GM23338 (cell line): ENCODE measurements around the gene STON2. TPM values are rescaled to one million over a fixed set of nuclear protein-coding genes. Genes with fewer than 3 reads are reported as not detected.

Experiments
- ATAC-seq: fragments of 200-7000 bp; cut with Tn5 transposase; 3 replicates; pipeline ENCODE4 v1.9.1; 2020
- DNase-seq: peaks from one replicate; pipeline ENCODE4 v3.0.0-alpha.2; 2015; ENCODE audit warnings: low spot score
- H2AFZ ChIP-seq: fragments of 200-600 bp; sonication (generic); 2 replicates; pipeline ENCODE4 v1.8.0; 2016; ENCODE audit warnings: antibody characterized with exemption, mild to moderate bottlenecking, moderate library complexity
- H3F3A ChIP-seq: fragments of 200-600 bp; sonication (generic); replicated peaks from 2 replicates; pipeline ENCODE4 v1.8.0; 2017; ENCODE audit warnings: antibody characterized with exemption, mixed run types, low read depth
- H3K27ac ChIP-seq: fragments of 200-600 bp; sonication (generic); 2 replicates; pipeline ENCODE4 v1.6.1; 2016; ENCODE audit warnings: low read depth
- H3K27me3 ChIP-seq: fragments of 200-600 bp; sonication (generic); 2 replicates; pipeline ENCODE4 v1.8.0; 2016; ENCODE audit warnings: mild to moderate bottlenecking, mixed run types, moderate library complexity; ENCODE audit not compliant: insufficient read depth
- H3K36me3 ChIP-seq: fragments of 200-600 bp; sonication (generic); 2 replicates; pipeline ENCODE4 v1.8.0; 2016; ENCODE audit warnings: mild to moderate bottlenecking; ENCODE audit not compliant: insufficient read depth
- H3K4me1 ChIP-seq: fragments of 200-600 bp; sonication (generic); 2 replicates; pipeline ENCODE4 v1.8.0; 2016; ENCODE audit warnings: mild to moderate bottlenecking, moderate library complexity; ENCODE audit not compliant: insufficient read depth
- H3K4me2 ChIP-seq: fragments of 200-600 bp; sonication (generic); 2 replicates; pipeline ENCODE4 v1.7.1; 2017; ENCODE audit warnings: mixed run types
- H3K4me3 ChIP-seq: fragments of 200-600 bp; sonication (generic); 2 replicates; pipeline ENCODE4 v1.6.1; 2016; ENCODE audit warnings: mixed run types
- H3K79me2 ChIP-seq: fragments of 200-600 bp; sonication (generic); replicated peaks from 2 replicates; pipeline ENCODE4 v1.8.0; 2017; ENCODE audit warnings: mild to moderate bottlenecking; ENCODE audit not compliant: insufficient read depth
- H3K9me2 ChIP-seq: fragments of 200-600 bp; sonication (generic); 2 replicates; pipeline ENCODE4 v1.8.0; 2017; ENCODE audit not compliant: insufficient read depth
- H4K20me1 ChIP-seq: fragments of 200-600 bp; sonication (generic); replicated peaks from 2 replicates; pipeline ENCODE4 v1.8.0; 2017; ENCODE audit warnings: mild to moderate bottlenecking; ENCODE audit not compliant: insufficient read depth
- H3K27ac Mint-ChIP-seq: 2 replicates; pipeline ENCODE4 v1.8.0; 2020; ENCODE audit warnings: inconsistent platforms, mild to moderate bottlenecking, moderate library complexity, mixed read lengths
- H3K27me3 Mint-ChIP-seq: 3 replicates; pipeline ENCODE4 v1.8.0; 2022; ENCODE audit warnings: low read depth, mild to moderate bottlenecking, moderate library complexity, mixed read lengths, inconsistent platforms; ENCODE audit not compliant: insufficient read depth, poor library complexity
- H3K36me3 Mint-ChIP-seq: 3 replicates; pipeline ENCODE4 v1.8.0; 2021; ENCODE audit warnings: low read depth, mild to moderate bottlenecking, inconsistent platforms, moderate library complexity, mixed read lengths
- H3K4me1 Mint-ChIP-seq: 3 replicates; pipeline ENCODE4 v1.8.0; 2020; ENCODE audit warnings: mild to moderate bottlenecking, inconsistent platforms, mixed read lengths
- H3K4me3 Mint-ChIP-seq: 3 replicates; pipeline ENCODE4 v1.8.0; 2021; ENCODE audit warnings: moderate library complexity, mild to moderate bottlenecking, inconsistent platforms, mixed read lengths
- H3K9me3 Mint-ChIP-seq: 3 replicates; pipeline ENCODE4 v1.8.0; 2020; ENCODE audit warnings: moderate library complexity, mild to moderate bottlenecking, inconsistent platforms, mixed read lengths
- CREB1 ChIP-seq: fragments of 250-450 bp; sonication (Bioruptor Pico); IDR thresholded peaks from 2 replicates; pipeline ENCODE4 v1.5.0; 2020; ENCODE audit warnings: low read depth, mild to moderate bottlenecking, moderate library complexity
- CTCF ChIP-seq, 2 experiments: fragments of 200-600 bp in 1 of 2; sonication (generic) in 1 of 2; conservative IDR thresholded peaks; 2 replicates each; pipeline versions ENCODE4 v1.5.1 to v1.6.1; 2016 to 2017; ENCODE audit warnings: antibody characterized with exemption in 2 of 2, low read depth in 2 of 2, mild to moderate bottlenecking in 2 of 2, moderate library complexity in 1 of 2
- ETS1 ChIP-seq: IDR thresholded peaks from 2 replicates; pipeline ENCODE4 v1.6.1; 2016; ENCODE audit warnings: antibody characterized with exemption
- EZH2 ChIP-seq: fragments of 200-600 bp; sonication (generic); IDR thresholded peaks from one replicate; pipeline ENCODE4 v1.8.0; 2017; ENCODE audit warnings: antibody characterized with exemption, mild to moderate bottlenecking, low read depth; ENCODE audit not compliant: unreplicated experiment
- EZH2phosphoT487 ChIP-seq: fragments of 200-600 bp; sonication (generic); IDR thresholded peaks from one replicate; pipeline ENCODE4 v1.8.1; 2018; ENCODE audit warnings: antibody characterized with exemption; ENCODE audit not compliant: unreplicated experiment
- JUNB ChIP-seq: IDR thresholded peaks from one replicate; pipeline ENCODE4 v1.6.1; 2016; ENCODE audit warnings: antibody characterized with exemption; ENCODE audit not compliant: unreplicated experiment
- NANOG ChIP-seq: IDR thresholded peaks from 2 replicates; pipeline ENCODE4 v1.6.1; 2016; ENCODE audit warnings: antibody characterized with exemption, borderline replicate concordance
- POLR2AphosphoS5 ChIP-seq: IDR thresholded peaks from 2 replicates; pipeline ENCODE4 v1.6.1; 2016; ENCODE audit warnings: antibody characterized with exemption, low read depth
- REST ChIP-seq: IDR thresholded peaks from one replicate; pipeline ENCODE4 v1.6.1; 2018; ENCODE audit warnings: antibody characterized with exemption; ENCODE audit not compliant: unreplicated experiment
- STAT1 ChIP-seq: IDR thresholded peaks from one replicate; pipeline ENCODE4 v1.6.1; 2016; ENCODE audit warnings: antibody characterized with exemption; ENCODE audit not compliant: unreplicated experiment
- ZNF114 ChIP-seq: fragments of 250-450 bp; sonication (Bioruptor Pico); IDR thresholded peaks from 2 replicates; pipeline ENCODE4 v1.5.0; 2020; ENCODE audit warnings: mild to moderate bottlenecking, moderate library complexity
- ZNF331 ChIP-seq: fragments of 250-450 bp; sonication (Bioruptor Pico); IDR thresholded peaks from 2 replicates; pipeline ENCODE4 v1.5.0; 2020; ENCODE audit warnings: low read depth, mild to moderate bottlenecking, moderate library complexity
- ZNF462 ChIP-seq: fragments of 250-450 bp; sonication (Bioruptor Pico); IDR thresholded peaks from 2 replicates; pipeline ENCODE4 v1.5.0; 2020; ENCODE audit warnings: mild to moderate bottlenecking, moderate library complexity
- polyA plus RNA-seq: library from polyadenylated mRNA; unstranded; fragments of >200 nt; fragmentation: Nextera tagmentation; extraction: Ambion mirVana; gene quantifications from 2 replicates; pipeline ENCODE4 v1.2.1, GENCODE V29; 2016
- total RNA-seq: library from RNA; depleted of rRNA; stranded (reverse); fragments of >200 nt; shearing (Covaris generic); gene quantifications from 2 replicates; pipeline ENCODE4 v1.2.3, GENCODE V29; 2014

The STON2 gene
- total and polyA plus RNA-seq, 2 experiments from 2014 or later = 8.2 to 71.0 TPM

GRCh38 chr14:81256289-81256960 lies 143.7 kb downstream of the STON2 start:
- 0 out of 2 replicates have a peak overlapping the region, but pooled peaks have one; percentile 9 for H3K27ac Mint-ChIP-seq
- no peaks in the 10 kb centered on the region for H3K9me3 Mint-ChIP-seq
- no peaks in the 10 kb centered on the region for H3K79me2 ChIP-seq
- H3F3A ChIP-seq = no peaks in the 10 kb centered on the region
- H4K20me1 ChIP-seq = no peaks in the 10 kb centered on the region
- ATAC-seq (peak; percentile 26; the same call in 2 of the 3 replicates), DNase-seq (no peak)
- H3K4me2 ChIP-seq = no peak overlapping the region
- no peak overlapping the region for H3K4me3 ChIP-seq
- H3K36me3 Mint-ChIP-seq = peaks cover 17% of the 10 kb centered on the region; the same call in 2 of the 3 replicates
- H3K27me3 Mint-ChIP-seq = peaks cover 8% of the 10 kb centered on the region
- H3K4me1 ChIP-seq = no peaks in the 10 kb centered on the region; the same call in 1 of the 2 replicates
- H3K4me3 Mint-ChIP-seq = no peak overlapping the region
- H2AFZ ChIP-seq = no peak overlapping the region
- H3K4me1 Mint-ChIP-seq = peaks cover 8% of the 10 kb centered on the region
- no peaks in the 10 kb centered on the region for H3K27me3 ChIP-seq
- no peaks in the 10 kb centered on the region for H3K36me3 ChIP-seq
- H3K9me2 ChIP-seq = no peaks in the 10 kb centered on the region; the same call in 1 of the 2 replicates
- H3K27ac ChIP-seq = no peak overlapping the region
- TF ChIP-seq REST (no peak), JUNB (no peak), CREB1 (no peak), POLR2AphosphoS5 (no peak), ETS1 (no peak), CTCF (conservative IDR thresholded peaks at IDR 0.05; ENCODE audit: low read depth in 2 of 2) (no peak), EZH2phosphoT487 (no peak), ZNF331 (CRISPR knock-in tag) (no peak), EZH2 (no peak), ZNF462 (CRISPR knock-in tag) (no peak), NANOG (no peak), STAT1 (no peak), ZNF114 (CRISPR knock-in tag) (no peak)
